Uterus (tissue), 4 donors: Measurements from ENCODE around the gene PHYKPL. TPM values are rescaled to one million over a fixed set of nuclear protein-coding genes. Genes with fewer than 3 reads are reported as not detected.

Experiments used
- DNase-seq, 2 donors: peaks; one replicate each; pipeline ENCODE4 v3.0.0-alpha.2; 2019 to 2020
- H3K27ac ChIP-seq, 2 donors: fragments of 200-600 bp; sonication (generic); 1 replicate in 1 of 2; 2 replicates in 1 of 2; pipeline ENCODE4 v1.5.1; 2016 to 2018
- H3K27me3 ChIP-seq, 2 donors: fragments of 200-600 bp; sonication (generic); one replicate each; pipeline ENCODE4 v1.5.1; 2018 to 2019; ENCODE audit warnings: control low read depth in 1 of 2
- H3K36me3 ChIP-seq, 2 donors: fragments of 200-600 bp; sonication (generic); one replicate each; pipeline ENCODE4 v1.5.1; 2019; ENCODE audit warnings: control low read depth in 1 of 2
- H3K4me1 ChIP-seq, 2 donors: fragments of 200-600 bp; sonication (generic); one replicate each; pipeline ENCODE4 v1.5.1; 2018 to 2019; ENCODE audit warnings: control low read depth in 1 of 2
- H3K4me3 ChIP-seq, 2 donors: fragments of 200-600 bp; sonication (generic); 1 replicate in 1 of 2; 2 replicates in 1 of 2; pipeline ENCODE4 v1.5.1; 2018 to 2019; ENCODE audit warnings: mild to moderate bottlenecking in 1 of 2
- H3K9me3 ChIP-seq, 2 donors: fragments of 200-600 bp; sonication (generic); one replicate each; pipeline ENCODE4 v1.5.1; 2019; ENCODE audit warnings: control low read depth in 1 of 2
- CTCF ChIP-seq, 4 experiments: fragments of 200-600 bp in 2 of 4; fragments of 450-650 bp in 2 of 4; sonication (generic) in 2 of 4; IDR thresholded peaks; one replicate each; pipeline ENCODE4 v1.5.1; 2016 to 2019; ENCODE audit warnings: antibody characterized with exemption in 4 of 4, mild to moderate bottlenecking in 2 of 4, moderate library complexity in 1 of 4
- POLR2A ChIP-seq, 2 donors: fragments of 450-650 bp; IDR thresholded peaks; one replicate each; pipeline ENCODE4 v1.6.1; 2016; ENCODE audit warnings: antibody characterized with exemption in 2 of 2, mild to moderate bottlenecking in 1 of 2, moderate library complexity in 1 of 2
- intact Hi-C: fragments of 100-400 bp; cut with DNase I; formaldehyde crosslinking; loops from one replicate; pipeline ENCODE4 v1.15.1; 2023; ENCODE audit warnings: low total_unique reads
- total RNA-seq, 4 donors: library from RNA; depleted of rRNA in 3 of 4; stranded (reverse); fragments of >200 nt in 3 of 4; gene quantifications; one replicate each; pipeline versions ENCODE4 v1.1.0 to v1.2.4, GENCODE V29; 2014 to 2023
- donor health status: DM: yes; HTN: yes; CAD: no.

The PHYKPL gene
- total RNA-seq, 4 donors from 2014 or later = 41.5 to 129 (median 89.9) TPM

GRCh38 chr5:178279026-178279722 lies 46.6 kb upstream of the PHYKPL start:
- Histone ChIP-seq H3K4me1 (no peaks in the 10 kb centered on the region), H3K4me3 (no peak overlapping the region), H3K36me3 (no peaks in the 10 kb centered on the region), H3K27ac (no peak overlapping the region), H3K27me3 (no peaks in the 10 kb centered on the region), H3K9me3 (no peaks in the 10 kb centered on the region)
- TF ChIP-seq CTCF (IDR thresholded peaks at IDR 0.05) = no peak
- no peak for TF ChIP-seq POLR2A (IDR thresholded peaks at IDR 0.05)
- no peak for DNase-seq
- intact Hi-C loops = no loop called here

GRCh38 chr5:178278358-178279023 lies 45.9 kb upstream of the PHYKPL start:
- intact Hi-C loops = no loop called here
- H3K9me3 ChIP-seq = no peaks in the 10 kb centered on the region
- no peaks in the 10 kb centered on the region for H3K36me3 ChIP-seq
- H3K4me3 ChIP-seq = no peak overlapping the region
- TF ChIP-seq POLR2A (IDR thresholded peaks at IDR 0.05) (no peak), CTCF (IDR thresholded peaks at IDR 0.05) (no peak)
- H3K4me1 ChIP-seq = no peaks in the 10 kb centered on the region
- H3K27me3 ChIP-seq = no peaks in the 10 kb centered on the region
- no peak overlapping the region for H3K27ac ChIP-seq
- no peak for DNase-seq

- Histone ChIP-seq H3K4me1 (no peaks in the 10 kb centered on the region), H3K36me3 (no peaks in the 10 kb centered on the region), H3K27ac (no peak overlapping the region), H3K9me3 (no peaks in the 10 kb centered on the region), H3K27me3 (no peaks in the 10 kb centered on the region), H3K4me3 (no peak overlapping the region)
- intact Hi-C loops = no loop called here
- TF ChIP-seq POLR2A (IDR thresholded peaks at IDR 0.05) (no peak), CTCF (IDR thresholded peaks at IDR 0.05) (no peak)
- DNase-seq = no peak
Observed at GRCh38 chr5:178277866-178278265, 45.3 kb upstream of the PHYKPL start.

- intact Hi-C loops = no loop called here
- Histone ChIP-seq H3K27me3 (no peaks in the 10 kb centered on the region), H3K36me3 (no peaks in the 10 kb centered on the region), H3K27ac (no peak overlapping the region), H3K4me1 (no peaks in the 10 kb centered on the region), H3K9me3 (no peaks in the 10 kb centered on the region), H3K4me3 (no peak overlapping the region)
- DNase-seq = no peak
- TF ChIP-seq POLR2A (IDR thresholded peaks at IDR 0.05) = no peak
- TF ChIP-seq CTCF (IDR thresholded peaks at IDR 0.05) = no peak
Observed at GRCh38 chr5:178277346-178277745, 44.7 kb upstream of the PHYKPL start.

- H3K4me3 ChIP-seq = no peak overlapping the region
- no peaks in the 10 kb centered on the region for H3K36me3 ChIP-seq
- H3K4me1 ChIP-seq = no peaks in the 10 kb centered on the region
- TF ChIP-seq CTCF (IDR thresholded peaks at IDR 0.05) (no peak), POLR2A (IDR thresholded peaks at IDR 0.05) (no peak)
- H3K9me3 ChIP-seq = no peaks in the 10 kb centered on the region
- H3K27me3 ChIP-seq = no peaks in the 10 kb centered on the region
- no peak overlapping the region for H3K27ac ChIP-seq
- intact Hi-C loops = no loop called here
- DNase-seq = no peak
Observed at GRCh38 chr5:178274781-178275537, 42.4 kb upstream of the PHYKPL start.
